SK-N-SH (cell line): ENCODE measurements around the gene CNST. TPM values are rescaled to one million over a fixed set of nuclear protein-coding genes. Genes with fewer than 3 reads are reported as not detected.

Experiments used
- CTCF ChIA-PET: fragments of 300-600, 350-600 bp; formaldehyde crosslinking; extraction: SDS; loops from one replicate; lab custom pipeline; 2021; lab: Yijun Ruan, JAX
- POLR2A ChIA-PET: fragments of 350-600 bp; sonication (Branson Sonifier 250); formaldehyde crosslinking; extraction: SDS; loops from one replicate; lab custom pipeline; 2020; ENCODE audit warnings: antibody characterized with exemption, inconsistent platforms; lab: Yijun Ruan, JAX
- DNase-seq: peaks from one replicate; pipeline ENCODE4 v3.0.0; 2012
- H2AFZ ChIP-seq: fragments of 200-600 bp; sonication (generic); 2 replicates; pipeline ENCODE4 v1.8.1; 2016; ENCODE audit warnings: antibody characterized with exemption, mild to moderate bottlenecking, low read depth
- H3F3A ChIP-seq: fragments of 200-600 bp; sonication (generic); replicated peaks from 2 replicates; pipeline ENCODE3; 2016; ENCODE audit warnings: antibody characterized with exemption, mild to moderate bottlenecking; ENCODE audit not compliant: insufficient read depth
- H3K27ac ChIP-seq, 2 experiments: fragments of 200-500 bp in 1 of 2; fragments of 200-600 bp in 1 of 2; sonication (Bioruptor generic) in 1 of 2; sonication (generic), shearing (Covaris generic) in 1 of 2; 2 replicates each; pipeline versions ENCODE4 v1.5.1 to v1.6.1; 2014 to 2016; ENCODE audit warnings: low read depth in 2 of 2, inconsistent platforms in 1 of 2, low read length in 1 of 2, mild to moderate bottlenecking in 1 of 2, mixed read lengths in 1 of 2
- H3K27me3 ChIP-seq: fragments of 200-600 bp; sonication (generic), shearing (Covaris generic); 2 replicates; pipeline ENCODE4 v1.6.1; 2016; ENCODE audit warnings: mixed run types; ENCODE audit not compliant: insufficient read depth
- H3K36me3 ChIP-seq, 2 experiments: fragments of 200-500 bp in 1 of 2; fragments of 200-600 bp in 1 of 2; sonication (Bioruptor generic) in 1 of 2; sonication (generic) in 1 of 2; replicated peaks in 1 of 2; 2 replicates each; pipeline versions ENCODE3 to v1.5.1; 2014 to 2016; ENCODE audit warnings: low read length in 1 of 2, mild to moderate bottlenecking in 1 of 2; ENCODE audit not compliant: insufficient read depth in 2 of 2, control insufficient read depth in 1 of 2
- H3K4me1 ChIP-seq, 2 experiments: fragments of 200-500 bp in 1 of 2; fragments of 200-600 bp in 1 of 2; sonication (Bioruptor generic) in 1 of 2; sonication (generic), shearing (Covaris generic) in 1 of 2; 2 replicates each; pipeline versions ENCODE4 v1.5.1 to v1.6.1; 2014 to 2016; ENCODE audit warnings: low read depth in 1 of 2, low read length in 1 of 2, mixed run types in 1 of 2; ENCODE audit not compliant: insufficient read depth in 2 of 2, control insufficient read depth in 1 of 2
- H3K4me2 ChIP-seq: fragments of 200-600 bp; sonication (generic), shearing (Covaris generic); 2 replicates; pipeline ENCODE4 v1.6.1; 2017; ENCODE audit warnings: mixed run types
- H3K4me3 ChIP-seq, 2 experiments: fragments of 200-500 bp in 1 of 2; fragments of 200-600 bp in 1 of 2; sonication (Bioruptor generic) in 1 of 2; sonication (generic), shearing (Covaris generic) in 1 of 2; 2 replicates each; pipeline versions ENCODE4 v1.5.1 to v1.8.1; 2014 to 2016; ENCODE audit warnings: low read depth in 2 of 2, inconsistent platforms in 1 of 2, low read length in 1 of 2, mild to moderate bottlenecking in 1 of 2, mixed read lengths in 1 of 2, moderate library complexity in 1 of 2
- H3K79me2 ChIP-seq: fragments of 200-600 bp; sonication (generic); 2 replicates; pipeline ENCODE4 v1.8.1; 2017; ENCODE audit warnings: mild to moderate bottlenecking; ENCODE audit not compliant: insufficient read depth
- H3K9ac ChIP-seq: fragments of 200-600 bp; sonication (generic); 2 replicates; pipeline ENCODE4 v1.6.1; 2017; ENCODE audit warnings: mixed run types
- H3K9me2 ChIP-seq: fragments of 200-600 bp; sonication (generic); 2 replicates; pipeline ENCODE4 v1.6.1; 2017; ENCODE audit warnings: mixed run types
- H3K9me3 ChIP-seq: fragments of 200-600 bp; sonication (generic); 2 replicates; pipeline ENCODE4 v1.6.1; 2017; ENCODE audit warnings: mixed run types, mild to moderate bottlenecking, moderate library complexity
- H4K20me1 ChIP-seq: fragments of 200-600 bp; sonication (generic); 2 replicates; pipeline ENCODE4 v1.6.1; 2017; ENCODE audit warnings: mild to moderate bottlenecking, mixed run types; ENCODE audit not compliant: insufficient read depth
- CHD2 ChIP-seq: fragments of 150-350 bp; IDR thresholded peaks from 2 replicates; pipeline ENCODE4 v1.6.1; 2018; ENCODE audit warnings: low read length; ENCODE audit not compliant: partially characterized antibody
- CTCF ChIP-seq: fragments of 200-600 bp; sonication (generic); IDR thresholded peaks from 2 replicates; pipeline ENCODE4 v1.6.1; 2017; ENCODE audit warnings: antibody characterized with exemption, mild to moderate bottlenecking, moderate library complexity
- ELF1 ChIP-seq: IDR thresholded peaks from 2 replicates; pipeline ENCODE4 v1.4.0; 2012
- EZH2phosphoT487 ChIP-seq: fragments of 200-600 bp; sonication (generic); IDR thresholded peaks from 2 replicates; pipeline ENCODE4 v1.6.1; 2017; ENCODE audit warnings: low read depth, mixed run types, mild to moderate bottlenecking, antibody characterized with exemption, moderate library complexity, borderline replicate concordance
- GABPA ChIP-seq: IDR thresholded peaks from 2 replicates; pipeline ENCODE4 v1.4.0; 2012; ENCODE audit warnings: low read depth, mild to moderate bottlenecking
- GATA2 ChIP-seq: sonication (generic); formaldehyde crosslinking; IDR thresholded peaks from 2 replicates; pipeline ENCODE4 v1.5.0; 2020; ENCODE audit warnings: mild to moderate bottlenecking, missing genetic modification reagents
- MXI1 ChIP-seq: IDR thresholded peaks from 2 replicates; pipeline ENCODE4 v1.6.1; 2012; ENCODE audit warnings: mild to moderate bottlenecking, low read depth, low read length, improper control_type of control experiment
- NFIC ChIP-seq: IDR thresholded peaks from 2 replicates; pipeline ENCODE4 v1.4.0; 2012; ENCODE audit warnings: borderline replicate concordance
- PBX3 ChIP-seq: IDR thresholded peaks from 2 replicates; pipeline ENCODE4; 2012
- REST ChIP-seq: IDR thresholded peaks from 2 replicates; pipeline ENCODE4 v1.6.1; 2012; ENCODE audit warnings: mild to moderate bottlenecking, low read depth, low read length, moderate library complexity
- SIN3A ChIP-seq: IDR thresholded peaks from 2 replicates; pipeline ENCODE4 v1.6.1; 2012; ENCODE audit warnings: low read depth, mild to moderate bottlenecking, low read length, moderate library complexity, borderline replicate concordance
- USF1 ChIP-seq: IDR thresholded peaks from 2 replicates; pipeline ENCODE4 v1.4.0; 2012; ENCODE audit warnings: low read depth, borderline replicate concordance
- WGBS: methylation state at CpG from one replicate; pipeline ENCODE4 v1.1.6; 2017; ENCODE audit warnings: low lambda C conversion rate; 5-methylcytosine and 5-hydroxymethylcytosine counted together
- polyA plus RNA-seq, 3 experiments: library from polyadenylated mRNA; depleted of rRNA; stranded (reverse); fragments of >200 nt; gene quantifications; 2 replicates each; pipeline ENCODE4 v1.2.3, GENCODE V29; 2012

The CNST gene
- polyA plus RNA-seq, 1 of the 3 experiments (the other 2 are of a cell fraction) = 21.7 TPM

GRCh38 chr1:246583056-246583440 is 16.8 kb downstream of the CNST start:
- Histone ChIP-seq H3K4me1 (peaks cover 15 to 27% of the 10 kb centered on the region in 2 experiments; a peak in 3 of 4 replicates), H3K36me3 (peaks cover 0 to 19% of the 10 kb centered on the region in 2 experiments), H2AFZ (no peak overlapping the region), H4K20me1 (no peaks in the 10 kb centered on the region), H3K27me3 (no peaks in the 10 kb centered on the region), H3K79me2 (peaks cover 95% of the 10 kb centered on the region), H3K27ac (no peak overlapping the region; a peak in 3 of 4 replicates), H3K9ac (no peak overlapping the region), H3F3A (peaks cover 15% of the 10 kb centered on the region), H3K4me2 (no peak overlapping the region), H3K9me2 (no peaks in the 10 kb centered on the region), H3K9me3 (no peaks in the 10 kb centered on the region), H3K4me3 (no peak overlapping the region)
- ChIA-PET CTCF (no interaction called here), POLR2A (no interaction called here)
- WGBS = 92% methylated on average over 2 of the region's 2 CpGs
- no peak for DNase-seq
- TF ChIP-seq MXI1 (no peak), GABPA (no peak), USF1 (no peak), REST (no peak)

- H3K27me3 ChIP-seq = no peaks in the 10 kb centered on the region
- no peak overlapping the region for H2AFZ ChIP-seq
- no peak overlapping the region for H3K9ac ChIP-seq
- 94% methylated on average over 6 of the region's 6 CpGs for WGBS
- no peak overlapping the region for H3K4me3 ChIP-seq
- no peaks in the 10 kb centered on the region for H3K9me2 ChIP-seq
- no peaks in the 10 kb centered on the region for H4K20me1 ChIP-seq
- no peaks in the 10 kb centered on the region for H3K9me3 ChIP-seq
- no peak overlapping the region; a peak in 2 of 4 replicates for H3K27ac ChIP-seq
- ChIA-PET POLR2A (no interaction called here), CTCF (no interaction called here)
- H3K4me2 ChIP-seq = no peak overlapping the region
- TF ChIP-seq SIN3A (no peak), ELF1 (no peak), GATA2 (no peak), PBX3 (no peak), EZH2phosphoT487 (no peak), CTCF (no peak), NFIC (no peak), CHD2 (no peak), USF1 (no peak)
- H3F3A ChIP-seq = peaks cover 18% of the 10 kb centered on the region
- H3K36me3 ChIP-seq = peaks cover 0 to 19% of the 10 kb centered on the region in 2 experiments
- H3K4me1 ChIP-seq = peaks cover 18 to 24% of the 10 kb centered on the region in 2 experiments; a peak in 3 of 4 replicates
- no peak for DNase-seq
- H3K79me2 ChIP-seq = peaks cover 89% of the 10 kb centered on the region
These were observed 17.4 kb downstream of the CNST start for GRCh38 chr1:246583448-246584185.
